Coronary artery (tissue), 2 donors: Measurements from ENCODE around the gene RHBDF2.
"Not testable (repeated sequence)": the region's sequence is repeated elsewhere in the genome, so short reads cannot be mapped to it uniquely, and the experiment has no call there.

ENCODE experiments used
- DNase-seq: peaks from one replicate; pipeline ENCODE4 v3.0.0-alpha.2; 2017; ENCODE audit warnings: low spot score
- H3K27ac ChIP-seq, 2 donors: fragments of 200-600 bp; sonication (generic); one replicate each; pipeline ENCODE4 v1.5.1; 2016 to 2019
- H3K4me3 ChIP-seq: fragments of 200-600 bp; sonication (generic); 2 replicates; pipeline ENCODE4 v1.5.1; 2016; ENCODE audit warnings: mild to moderate bottlenecking, moderate library complexity
- CTCF ChIP-seq: fragments of 200-600 bp; sonication (generic); IDR thresholded peaks from one replicate; pipeline ENCODE4 v1.5.1; 2019; ENCODE audit warnings: antibody characterized with exemption

RHBDF2 gene

GRCh38 chr17:76511668-76512365 is 10.6 kb upstream of the RHBDF2 start:
- no peak for TF ChIP-seq CTCF
- no peak overlapping the region for H3K27ac ChIP-seq
- no peak overlapping the region for H3K4me3 ChIP-seq
- DNase-seq, result no peak

- peak overlapping the region in 1 of 2 donors; percentile 7 for H3K27ac ChIP-seq
- no peak for DNase-seq
- no peak overlapping the region for H3K4me3 ChIP-seq
- TF ChIP-seq CTCF, result no peak
These were observed 9.6 kb upstream of the RHBDF2 start for GRCh38 chr17:76510831-76511244.

- not testable (repeated sequence) for H3K27ac ChIP-seq, DNase-seq, H3K4me3 ChIP-seq
These were observed 7.3 kb upstream of the RHBDF2 start for GRCh38 chr17:76508472-76509063.

GRCh38 chr17:76506408-76507345 is 5.5 kb upstream of the RHBDF2 start:
- H3K4me3 ChIP-seq, result no peak overlapping the region
- DNase-seq, result no peak
- no peak overlapping the region for H3K27ac ChIP-seq
- peak; percentile 88 for TF ChIP-seq CTCF

DNA sequence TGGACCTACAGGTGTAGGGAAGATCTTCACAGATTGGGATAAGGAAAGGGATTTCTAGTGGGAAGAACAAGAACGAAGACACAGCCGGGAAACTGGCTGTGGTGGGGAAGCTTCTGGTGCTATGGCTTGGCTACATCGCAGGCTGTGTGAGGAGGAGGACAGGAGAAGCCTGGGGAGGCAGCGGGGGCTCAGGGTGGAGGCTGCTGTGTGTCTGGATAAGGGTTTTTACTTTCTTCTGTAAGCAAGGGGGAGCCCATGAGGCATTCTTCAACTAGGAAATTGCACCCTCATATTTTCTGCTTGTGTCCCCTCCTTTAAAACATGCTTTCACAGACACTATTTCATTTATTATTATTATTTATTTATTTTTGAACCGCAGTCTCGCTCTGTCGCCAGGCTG is 2.9 kb upstream of the RHBDF2 start:
- DNase-seq, result no peak
- no peak overlapping the region for H3K27ac ChIP-seq
- H3K4me3 ChIP-seq, result no peak overlapping the region
- no peak for TF ChIP-seq CTCF

DNA sequence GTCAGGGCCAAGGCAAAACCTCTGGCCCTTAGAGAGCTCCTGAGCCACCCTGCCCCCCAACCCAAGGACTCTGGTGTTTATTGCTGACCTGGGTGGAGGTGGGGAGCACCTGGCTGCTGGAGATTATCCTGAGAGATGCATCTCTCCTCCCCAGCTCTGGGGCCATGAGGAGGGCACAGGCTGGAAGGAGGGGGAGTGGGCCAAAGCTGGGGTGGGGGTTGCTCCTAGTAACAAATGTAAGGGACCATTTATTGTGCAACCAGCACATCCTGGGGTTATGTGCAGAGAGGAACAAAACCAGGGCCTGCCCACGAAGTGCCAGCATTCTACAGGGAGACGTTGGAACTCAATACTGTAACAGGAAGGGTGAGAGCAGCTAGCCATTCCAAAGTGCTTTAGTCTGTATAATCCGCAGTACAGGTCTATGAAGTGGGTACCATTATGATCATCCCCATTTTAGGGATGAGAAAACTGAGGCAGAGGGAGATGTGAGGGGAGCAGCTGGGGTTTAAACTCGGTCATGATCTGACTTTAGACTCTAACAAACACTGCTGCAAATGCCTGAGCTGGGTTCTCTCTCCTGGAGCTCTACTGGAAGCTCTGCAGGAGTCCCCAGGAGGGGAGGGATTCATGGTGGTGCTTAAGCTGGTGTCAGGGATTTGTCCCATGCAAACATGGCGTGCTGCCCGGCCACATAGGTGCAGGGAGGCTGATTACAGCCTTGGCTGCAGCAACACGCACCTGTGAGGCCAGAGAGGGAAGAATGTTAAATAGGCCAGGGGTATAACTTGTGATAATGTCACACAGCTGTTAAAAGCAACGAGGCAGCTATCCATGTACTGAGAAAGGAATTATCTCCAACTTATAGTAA is 1.4 kb upstream of the RHBDF2 start:
- TF ChIP-seq CTCF, result no peak
- H3K27ac ChIP-seq, result peak overlapping the region in 1 of 2 donors; percentile 86

More for the DNA sequence above, 1.4 kb upstream of the RHBDF2 start:
- DNase-seq, result no peak
- no peak overlapping the region for H3K4me3 ChIP-seq
